NB4 (cell line): ENCODE data around the gene MYL3.

Experiments
- DNase-seq: peaks from one replicate; pipeline ENCODE4 v3.0.0; 2010; ENCODE audit warnings: low read depth
- H3K4me3 ChIP-seq: one replicate; pipeline ENCODE4 v1.5.1; 2011; ENCODE audit warnings: mild to moderate bottlenecking, low read depth, low read length, moderate library complexity
- CTCF ChIP-seq: IDR thresholded peaks from one replicate; pipeline ENCODE4 v1.5.1; 2012; ENCODE audit warnings: low read depth, low read length
- MAX ChIP-seq: IDR thresholded peaks from 2 replicates; pipeline ENCODE4 v1.6.1; 2011; ENCODE audit warnings: low read depth, low read length
- MYC ChIP-seq: IDR thresholded peaks from 2 replicates; pipeline ENCODE4 v1.6.1; 2011; ENCODE audit warnings: low read depth, low read length
- POLR2A ChIP-seq: IDR thresholded peaks from 2 replicates; pipeline ENCODE4 v1.6.1; 2011; ENCODE audit warnings: mild to moderate bottlenecking; ENCODE audit not compliant: insufficient read length; ENCODE audit errors: extremely low read depth

MYL3 gene

GRCh38 chr3:46865031-46865507, 1.8 kb upstream of the MYL3 start:
- TF ChIP-seq MAX (no peak), POLR2A (no peak), MYC (no peak), CTCF (no peak)
- DNase-seq = no peak
- no peak overlapping the region for H3K4me3 ChIP-seq

- no peak for DNase-seq
- TF ChIP-seq MAX = no peak
- no peak for TF ChIP-seq MYC
- H3K4me3 ChIP-seq = no peak overlapping the region
These were observed 1.0 kb upstream of the MYL3 start for GRCh38 chr3:46864061-46864881.

- TF ChIP-seq MAX (no peak), MYC (no peak)
- DNase-seq = no peak
- H3K4me3 ChIP-seq = no peak overlapping the region
These were observed 747 bp downstream of the MYL3 start for GRCh38 chr3:46862369-46863025.

- no peak for DNase-seq
- no peak for TF ChIP-seq CTCF
- TF ChIP-seq MAX = no peak
- no peak for TF ChIP-seq MYC
- TF ChIP-seq POLR2A = no peak
- no peak overlapping the region for H3K4me3 ChIP-seq
These were observed 1.5 kb downstream of the MYL3 start for GRCh38 chr3:46861605-46862368.

- DNase-seq = no peak
- H3K4me3 ChIP-seq = no peak overlapping the region
- TF ChIP-seq MAX (no peak), CTCF (no peak), MYC (no peak), POLR2A (no peak)
These were observed 2.2 kb downstream of the MYL3 start for GRCh38 chr3:46860810-46861604.

GRCh38 chr3:46860017-46860809, 3.0 kb downstream of the MYL3 start:
- peak; percentile 36 for DNase-seq
- TF ChIP-seq POLR2A = no peak
- peak; percentile 65 for TF ChIP-seq CTCF
- no peak overlapping the region for H3K4me3 ChIP-seq
